Astrocyte (in vitro differentiated cells and primary cell): Measurements from ENCODE around the gene DEFB132.

Source experiments
- EZH2 ChIP-seq: IDR thresholded peaks from 2 replicates; pipeline ENCODE4 v1.6.1; 2012; ENCODE audit warnings: mild to moderate bottlenecking, low read length, inconsistent platforms; ENCODE audit not compliant: insufficient read depth
- TF ChIP-seq, protein P1 (sequence below): IDR thresholded peaks from 2 replicates; pipeline ENCODE4 v1.5.1; 2011; ENCODE audit warnings: low read depth, mild to moderate bottlenecking, inconsistent platforms, low read length, moderate library complexity; ENCODE audit not compliant: insufficient read depth

GRCh38 chr20:275791-276190, 18.3 kb downstream of the DEFB132 start:
- TF ChIP-seq, protein P1, sequence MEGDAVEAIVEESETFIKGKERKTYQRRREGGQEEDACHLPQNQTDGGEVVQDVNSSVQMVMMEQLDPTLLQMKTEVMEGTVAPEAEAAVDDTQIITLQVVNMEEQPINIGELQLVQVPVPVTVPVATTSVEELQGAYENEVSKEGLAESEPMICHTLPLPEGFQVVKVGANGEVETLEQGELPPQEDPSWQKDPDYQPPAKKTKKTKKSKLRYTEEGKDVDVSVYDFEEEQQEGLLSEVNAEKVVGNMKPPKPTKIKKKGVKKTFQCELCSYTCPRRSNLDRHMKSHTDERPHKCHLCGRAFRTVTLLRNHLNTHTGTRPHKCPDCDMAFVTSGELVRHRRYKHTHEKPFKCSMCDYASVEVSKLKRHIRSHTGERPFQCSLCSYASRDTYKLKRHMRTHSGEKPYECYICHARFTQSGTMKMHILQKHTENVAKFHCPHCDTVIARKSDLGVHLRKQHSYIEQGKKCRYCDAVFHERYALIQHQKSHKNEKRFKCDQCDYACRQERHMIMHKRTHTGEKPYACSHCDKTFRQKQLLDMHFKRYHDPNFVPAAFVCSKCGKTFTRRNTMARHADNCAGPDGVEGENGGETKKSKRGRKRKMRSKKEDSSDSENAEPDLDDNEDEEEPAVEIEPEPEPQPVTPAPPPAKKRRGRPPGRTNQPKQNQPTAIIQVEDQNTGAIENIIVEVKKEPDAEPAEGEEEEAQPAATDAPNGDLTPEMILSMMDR = no peak
- TF ChIP-seq EZH2 = no peak
